ENCODE data around the gene MPND.

Gene MPND

DNA sequence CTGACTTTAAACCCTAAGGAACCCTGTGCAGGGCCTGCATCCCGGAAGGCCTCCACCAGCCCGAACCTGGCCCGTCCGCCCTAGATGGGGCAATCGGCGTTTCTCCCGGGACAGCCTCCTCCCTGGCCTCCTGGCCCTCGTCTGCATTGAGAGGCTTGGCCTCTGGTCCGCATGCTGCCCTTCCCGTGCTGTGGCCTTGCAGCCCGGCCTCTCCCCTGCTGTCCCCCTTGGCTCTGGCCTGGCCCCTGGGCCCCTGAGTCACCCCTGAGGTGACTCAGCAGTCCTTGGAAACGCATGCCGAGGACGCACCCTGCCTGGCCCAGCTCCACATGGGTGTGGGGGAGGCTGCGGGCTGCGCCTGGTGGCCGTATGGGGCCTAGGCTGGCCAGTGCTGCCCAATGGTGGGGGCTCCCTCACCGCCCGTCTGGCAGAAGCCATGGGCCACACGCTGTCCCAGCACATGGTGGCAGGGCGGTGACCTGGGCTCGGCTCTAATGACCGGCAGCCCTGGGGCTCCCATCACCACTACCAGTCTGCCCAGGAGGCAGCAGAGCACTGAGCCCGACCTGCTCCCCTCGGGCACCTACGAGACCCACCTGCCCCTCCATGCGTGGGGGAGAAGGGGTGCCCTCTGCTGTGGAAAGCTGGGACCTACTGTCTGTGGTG, 31.3 kb downstream of the MPND start:
- peak; percentile 81 for DNase-seq (ENCODE audit: low read depth)

DNA sequence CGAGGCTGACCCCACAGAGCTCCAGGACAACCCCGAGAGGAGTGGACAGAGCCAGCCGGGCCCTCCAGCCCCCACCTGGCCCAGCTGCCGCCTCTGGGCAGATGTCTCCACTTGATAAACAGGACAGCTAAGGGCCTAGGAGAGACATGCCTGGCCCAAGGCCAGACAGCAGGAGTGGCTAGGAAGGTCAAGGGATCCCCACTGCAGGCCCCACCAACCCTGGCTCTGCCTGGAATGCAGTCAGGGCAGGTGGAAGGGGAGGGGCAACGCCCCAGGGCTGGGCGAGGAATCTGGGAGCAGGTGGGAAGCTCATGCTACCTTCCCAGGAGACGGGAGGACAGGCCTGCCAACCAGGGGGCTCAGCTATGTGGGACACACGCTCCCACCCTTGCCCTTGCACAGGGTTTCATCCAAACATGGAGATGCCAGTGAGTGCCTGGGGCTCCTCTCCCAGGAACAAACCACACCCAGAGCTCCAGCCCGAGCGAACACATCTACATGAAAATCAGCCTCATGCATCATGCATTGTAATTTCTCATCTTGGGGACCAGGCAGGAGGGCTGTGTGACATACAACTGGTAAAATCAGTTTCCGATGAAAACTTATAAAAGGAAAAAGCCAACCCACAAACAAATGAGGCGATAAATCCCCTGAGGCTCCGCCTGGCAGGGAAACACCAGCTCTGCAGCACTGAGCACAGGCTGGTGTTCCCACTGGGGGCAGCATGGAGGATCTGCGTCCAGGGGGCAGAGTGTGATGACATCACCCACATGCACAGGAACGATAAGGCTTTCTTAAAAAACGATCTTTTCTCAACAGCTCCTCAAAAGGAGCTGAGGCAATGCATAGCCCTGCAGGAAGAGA, 32.0 kb downstream of the MPND start:
- peak; percentile 82 for DNase-seq (ENCODE audit: low read depth)
- TF ChIP-seq, protein P1, sequence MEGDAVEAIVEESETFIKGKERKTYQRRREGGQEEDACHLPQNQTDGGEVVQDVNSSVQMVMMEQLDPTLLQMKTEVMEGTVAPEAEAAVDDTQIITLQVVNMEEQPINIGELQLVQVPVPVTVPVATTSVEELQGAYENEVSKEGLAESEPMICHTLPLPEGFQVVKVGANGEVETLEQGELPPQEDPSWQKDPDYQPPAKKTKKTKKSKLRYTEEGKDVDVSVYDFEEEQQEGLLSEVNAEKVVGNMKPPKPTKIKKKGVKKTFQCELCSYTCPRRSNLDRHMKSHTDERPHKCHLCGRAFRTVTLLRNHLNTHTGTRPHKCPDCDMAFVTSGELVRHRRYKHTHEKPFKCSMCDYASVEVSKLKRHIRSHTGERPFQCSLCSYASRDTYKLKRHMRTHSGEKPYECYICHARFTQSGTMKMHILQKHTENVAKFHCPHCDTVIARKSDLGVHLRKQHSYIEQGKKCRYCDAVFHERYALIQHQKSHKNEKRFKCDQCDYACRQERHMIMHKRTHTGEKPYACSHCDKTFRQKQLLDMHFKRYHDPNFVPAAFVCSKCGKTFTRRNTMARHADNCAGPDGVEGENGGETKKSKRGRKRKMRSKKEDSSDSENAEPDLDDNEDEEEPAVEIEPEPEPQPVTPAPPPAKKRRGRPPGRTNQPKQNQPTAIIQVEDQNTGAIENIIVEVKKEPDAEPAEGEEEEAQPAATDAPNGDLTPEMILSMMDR (IDR thresholded peaks at IDR 0.05; ENCODE audit: insufficient read depth, low read depth, low read length, missing control alignments), result peak; percentile 28
- no peak overlapping the region for H3K4me3 ChIP-seq (ENCODE audit: low read length)

More for the DNA sequence above, 31.3 kb downstream of the MPND start:
- TF ChIP-seq, protein P1 (IDR thresholded peaks at IDR 0.05; ENCODE audit: insufficient read depth, low read depth, low read length, missing control alignments), result no peak
- H3K4me3 ChIP-seq (ENCODE audit: low read length), result no peak overlapping the region

DNA sequence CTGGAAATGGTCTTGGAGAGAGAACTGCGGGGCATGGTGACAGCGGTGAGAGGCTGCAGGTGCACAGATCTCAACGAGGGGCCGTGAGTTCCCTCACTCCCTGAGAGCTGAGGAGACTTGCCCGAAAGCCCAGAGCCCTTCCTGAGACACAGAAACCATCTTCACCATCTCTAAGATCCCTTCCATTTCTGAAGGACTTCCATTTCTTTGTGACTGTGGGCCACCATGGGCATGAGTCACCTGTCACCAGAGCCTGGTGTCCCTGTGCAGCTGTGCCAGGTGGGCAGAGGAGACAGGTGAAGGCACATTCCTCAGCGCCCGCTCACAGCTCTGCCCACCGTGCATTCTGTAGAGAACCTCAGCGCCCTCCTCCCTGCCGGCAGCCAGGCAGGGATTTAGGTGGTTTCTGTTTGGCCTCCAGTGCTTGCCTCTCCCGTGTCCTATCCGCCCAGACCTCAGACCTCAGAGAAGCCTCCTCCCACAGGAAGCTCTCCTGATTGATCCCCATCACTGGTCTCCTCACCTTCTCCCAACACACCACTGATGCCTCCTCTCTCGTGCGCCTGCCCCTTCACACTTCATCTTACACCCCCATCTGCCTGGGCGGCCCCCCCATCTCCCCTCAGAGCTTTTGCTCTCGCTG, 32.8 kb downstream of the MPND start:
- TF ChIP-seq, protein P1 (IDR thresholded peaks at IDR 0.05; ENCODE audit: insufficient read depth, low read depth, low read length, missing control alignments), result no peak
- no peak for DNase-seq (ENCODE audit: low read depth)
- no peak overlapping the region for H3K4me3 ChIP-seq (ENCODE audit: low read length)

DNA sequence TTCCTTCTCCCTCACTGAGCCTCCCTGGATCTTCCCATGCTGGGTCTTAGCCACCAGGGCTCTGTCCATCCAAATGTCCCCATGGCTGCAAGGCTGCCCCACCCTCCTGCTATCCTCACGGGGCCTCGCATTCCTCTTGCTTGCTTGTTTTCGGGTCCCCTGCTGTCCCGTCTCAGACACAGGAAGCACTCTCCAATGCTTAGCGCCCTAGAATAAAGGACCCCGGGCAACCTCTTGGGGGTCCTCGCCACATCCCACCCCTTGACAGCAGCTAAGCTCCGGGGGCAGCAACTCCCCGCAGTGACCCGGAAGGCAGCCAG, 33.3 kb downstream of the MPND start:
- H3K4me3 ChIP-seq (ENCODE audit: low read length), result no peak overlapping the region
- TF ChIP-seq, protein P1 (IDR thresholded peaks at IDR 0.05; ENCODE audit: insufficient read depth, low read depth, low read length, missing control alignments), result no peak
- DNase-seq (ENCODE audit: low read depth), result no peak

DNA sequence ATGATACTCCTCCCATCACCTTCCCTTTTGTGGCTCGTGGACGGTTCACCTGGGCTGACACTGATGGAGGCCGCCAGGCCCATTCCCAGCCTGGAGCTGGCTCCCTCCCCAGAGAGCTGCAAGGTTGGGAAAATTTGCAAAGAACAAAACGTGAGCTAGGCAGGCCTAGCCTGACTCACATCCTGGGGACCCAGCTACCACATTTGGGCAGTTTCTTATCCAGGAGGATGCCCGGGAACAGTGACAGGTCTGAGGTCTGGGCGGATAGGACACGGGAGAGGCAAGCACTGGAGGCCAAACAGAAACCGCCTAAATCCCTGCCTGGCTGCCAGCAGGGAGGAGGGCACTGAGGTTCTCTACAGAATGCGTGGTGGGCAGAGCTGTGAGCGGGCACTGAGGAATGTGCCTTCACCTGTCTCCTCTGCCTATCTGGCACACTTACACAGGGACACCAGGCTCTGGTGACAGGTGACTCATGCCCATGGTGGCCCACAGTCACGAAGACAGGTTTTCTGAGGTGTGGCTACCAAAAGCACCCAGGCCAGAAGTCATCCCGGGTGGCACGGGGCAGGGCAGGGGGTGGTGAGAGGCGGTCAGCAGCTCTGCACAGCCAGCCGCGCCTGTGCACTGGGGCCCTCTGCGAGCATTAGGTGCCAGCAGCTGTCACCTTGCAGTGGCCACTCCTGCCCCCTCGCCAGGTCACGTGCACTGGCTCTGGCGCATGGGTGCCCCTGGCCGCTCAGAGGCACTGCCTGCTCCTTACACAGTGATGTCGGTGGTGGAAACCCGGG, 33.8 kb downstream of the MPND start:
- no peak overlapping the region for H3K4me3 ChIP-seq (ENCODE audit: low read length)
- TF ChIP-seq, protein P1 (IDR thresholded peaks at IDR 0.05; ENCODE audit: insufficient read depth, low read depth, low read length, missing control alignments), result no peak
- peak; percentile 55 for DNase-seq (ENCODE audit: low read depth)

DNA sequence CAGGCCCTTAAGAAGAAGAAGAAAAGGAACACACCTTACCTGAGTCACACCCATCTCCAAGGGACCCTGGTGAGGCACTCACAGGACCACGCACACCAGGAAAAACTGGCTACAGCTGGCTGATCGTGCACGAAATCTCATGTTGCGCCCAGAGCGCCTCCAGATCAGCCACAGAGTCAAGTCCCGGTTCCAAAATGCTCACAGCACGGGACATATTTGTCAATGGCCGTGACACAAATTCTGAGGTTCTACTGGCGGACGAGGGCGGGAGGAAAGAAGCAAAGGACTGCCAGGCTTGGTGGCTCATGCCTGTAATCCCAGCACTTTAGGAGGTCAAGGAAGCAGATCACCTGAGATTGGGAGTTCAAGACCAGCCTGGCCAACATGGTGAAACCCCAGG, 35.5 kb downstream of the MPND start:
- DNase-seq (ENCODE audit: low read depth), result peak; percentile 36
- TF ChIP-seq, protein P1 (IDR thresholded peaks at IDR 0.05; ENCODE audit: insufficient read depth, low read depth, low read length, missing control alignments), result no peak
- no peak overlapping the region for H3K4me3 ChIP-seq (ENCODE audit: low read length)
